GM19238 (cell line): ENCODE data around the gene PNO1.
"Not testable (repeated sequence)": the region's sequence is repeated elsewhere in the genome, so short reads cannot be mapped to it uniquely, and the experiment has no call there.

ENCODE experiments used
- DNase-seq: peaks from one replicate; pipeline ENCODE4 v3.0.0; 2011; ENCODE audit warnings: low spot score; ENCODE audit not compliant: insufficient read length

The PNO1 gene

GRCh38 chr2:68157402-68158133, at the start of gene PNO1:
Gene PNO1 (plus strand): TSS chr2:68157888. CDS start chr2:68157935, 47 bp downstream.
- peak; percentile 87 for DNase-seq

- DNase-seq, result no peak
Observed at GRCh38 chr2:68108120-68108519, 49.6 kb upstream of the PNO1 start.

- DNase-seq, result no peak
Observed at GRCh38 chr2:68110102-68110501, 47.6 kb upstream of the PNO1 start.

- no peak for DNase-seq
Observed at GRCh38 chr2:68115965-68116364, 41.7 kb upstream of the PNO1 start.

- not testable (repeated sequence) for DNase-seq
Observed at GRCh38 chr2:68117922-68118321, 39.8 kb upstream of the PNO1 start.

- no peak for DNase-seq
Observed at GRCh38 chr2:68118816-68119215, 38.9 kb upstream of the PNO1 start.

- no peak for DNase-seq
Observed at GRCh38 chr2:68119504-68119903, 38.2 kb upstream of the PNO1 start.

GRCh38 chr2:68121873-68122679, 35.6 kb upstream of the PNO1 start:
- peak; percentile 26 for DNase-seq

GRCh38 chr2:68122680-68122964, 35.1 kb upstream of the PNO1 start:
- no peak for DNase-seq

- DNase-seq, result no peak
Observed at GRCh38 chr2:68124321-68124720, 33.4 kb upstream of the PNO1 start.

- no peak for DNase-seq
Observed at GRCh38 chr2:68125821-68126220, 31.9 kb upstream of the PNO1 start.

- no peak for DNase-seq
Observed at GRCh38 chr2:68126561-68126960, 31.1 kb upstream of the PNO1 start.

- no peak for DNase-seq
Observed at GRCh38 chr2:68127358-68128242, 30.1 kb upstream of the PNO1 start.

- no peak for DNase-seq
Observed at GRCh38 chr2:68134120-68134519, 23.6 kb upstream of the PNO1 start.

- DNase-seq, result no peak
Observed at GRCh38 chr2:68134554-68134953, 23.1 kb upstream of the PNO1 start.

- DNase-seq, result no peak
Observed at GRCh38 chr2:68135448-68136320, 22.0 kb upstream of the PNO1 start.

GRCh38 chr2:68141875-68142274, 15.8 kb upstream of the PNO1 start:
- no peak for DNase-seq

GRCh38 chr2:68151037-68151436, 6.7 kb upstream of the PNO1 start:
- DNase-seq, result no peak

GRCh38 chr2:68152681-68153347, 4.9 kb upstream of the PNO1 start:
- no peak for DNase-seq

- DNase-seq, result no peak
Observed at GRCh38 chr2:68155618-68156017, 2.1 kb upstream of the PNO1 start.
